ENCODE data around the gene CSRP2. TPM values are rescaled to one million over a fixed set of nuclear protein-coding genes. Genes with fewer than 3 reads are reported as not detected.

Gene CSRP2
- polyA plus RNA-seq (ENCODE audit: insufficient read length), result 21.8 TPM

GRCh38 chr12:76878899-76879709 lies at the start of gene CSRP2:
Gene CSRP2, minus strand, starts transcription at chr12:76879019. Its CDS starts 12,759 bp downstream, at chr12:76866260.
- DNase-seq, result peak; percentile 87

- DNase-seq, result no peak
Observed at GRCh38 chr12:76927170-76927784, 48.5 kb upstream of the CSRP2 start.

- no peak for DNase-seq
Observed at GRCh38 chr12:76925135-76925534, 46.3 kb upstream of the CSRP2 start.

GRCh38 chr12:76922866-76923265 lies 44.0 kb upstream of the CSRP2 start:
- no peak for DNase-seq

- no peak for DNase-seq
Observed at GRCh38 chr12:76921891-76922664, 43.3 kb upstream of the CSRP2 start.

- no peak for DNase-seq
Observed at GRCh38 chr12:76921100-76921471, 42.3 kb upstream of the CSRP2 start.

GRCh38 chr12:76920172-76921099 lies 41.6 kb upstream of the CSRP2 start:
- DNase-seq, result no peak

- no peak for DNase-seq
Observed at GRCh38 chr12:76919383-76920171, 40.8 kb upstream of the CSRP2 start.

- no peak for DNase-seq
Observed at GRCh38 chr12:76916170-76916540, 37.3 kb upstream of the CSRP2 start.

- no peak for DNase-seq
Observed at GRCh38 chr12:76915361-76916169, 36.7 kb upstream of the CSRP2 start.

- no peak for DNase-seq
Observed at GRCh38 chr12:76914102-76914859, 35.5 kb upstream of the CSRP2 start.

- DNase-seq, result no peak
Observed at GRCh38 chr12:76909290-76909689, 30.5 kb upstream of the CSRP2 start.

GRCh38 chr12:76908303-76909017 lies 29.6 kb upstream of the CSRP2 start:
- DNase-seq, result no peak

GRCh38 chr12:76901628-76902380 lies 23.0 kb upstream of the CSRP2 start:
- DNase-seq, result no peak

GRCh38 chr12:76899522-76899921 lies 20.7 kb upstream of the CSRP2 start:
- no peak for DNase-seq

GRCh38 chr12:76898442-76898841 lies 19.6 kb upstream of the CSRP2 start:
- DNase-seq, result peak; percentile 42

GRCh38 chr12:76896274-76896673 lies 17.5 kb upstream of the CSRP2 start:
- no peak for DNase-seq

GRCh38 chr12:76895796-76896195 lies 17.0 kb upstream of the CSRP2 start:
- DNase-seq, result no peak

Data from hindlimb muscle (tissue), 1 donor.